PC-9 (cell line): ENCODE results near the gene VCAN. TPM values are rescaled to one million over a fixed set of nuclear protein-coding genes. Genes with fewer than 3 reads are reported as not detected.

Source experiments
- BruUV-seq: library from RNA; stranded (reverse); fragments of 400-500 nt; replicated peaks from 2 replicates; lab custom pipeline; 2021; lab: Mats Ljungman, UMichigan
- CTCF ChIA-PET: fragments of 300-600 bp; sonication (Branson Sonifier 250); formaldehyde crosslinking; loops from one replicate; lab custom pipeline; 2022; ENCODE audit warnings: antibody characterized with exemption; lab: Charles Lee
- POLR2A ChIA-PET: fragments of 300-600 bp; sonication (Branson Sonifier 250); formaldehyde crosslinking; loops from one replicate; lab custom pipeline; 2022; ENCODE audit warnings: antibody characterized with exemption; ENCODE audit not compliant: unreplicated experiment; lab: Charles Lee
- DNase-seq, 2 experiments: peaks; one replicate each; pipeline versions ENCODE4 v3.0.0 to v3.0.0-alpha.2; 2015 to 2022; ENCODE audit warnings: mixed read lengths in 1 of 2
- H2AFZ ChIP-seq: fragments of 200-600 bp; sonication (generic); 2 replicates; pipeline ENCODE4 v1.8.1; 2017; ENCODE audit warnings: antibody characterized with exemption
- H3F3A ChIP-seq: fragments of 200-600 bp; sonication (generic); 2 replicates; pipeline ENCODE4 v1.8.1; 2017; ENCODE audit warnings: antibody characterized with exemption, mild to moderate bottlenecking, low read depth; ENCODE audit not compliant: insufficient read depth
- H3K27ac ChIP-seq: fragments of 200-600 bp; sonication (generic); 2 replicates; pipeline ENCODE4 v1.6.1; 2016; ENCODE audit warnings: mixed run types
- H3K27me3 ChIP-seq: fragments of 200-600 bp; sonication (generic); 2 replicates; pipeline ENCODE4 v1.6.1; 2016; ENCODE audit warnings: low read depth, mixed run types; ENCODE audit not compliant: insufficient read depth
- H3K36me3 ChIP-seq: fragments of 200-600 bp; sonication (generic); 2 replicates; pipeline ENCODE4 v1.6.1; 2016; ENCODE audit warnings: low read depth, mixed run types
- H3K4me1 ChIP-seq: fragments of 200-600 bp; sonication (generic); replicated peaks from 2 replicates; pipeline ENCODE4 v1.6.1; 2016; ENCODE audit warnings: mixed run types; ENCODE audit not compliant: insufficient read depth
- H3K4me2 ChIP-seq: fragments of 200-600 bp; sonication (generic); 2 replicates; pipeline ENCODE4 v1.6.1; 2017; ENCODE audit warnings: mixed run types
- H3K4me3 ChIP-seq: fragments of 200-600 bp; sonication (generic); 2 replicates; pipeline ENCODE4 v1.6.1; 2016; ENCODE audit warnings: mixed run types
- H3K79me2 ChIP-seq: fragments of 200-600 bp; sonication (generic); 2 replicates; pipeline ENCODE4 v1.6.1; 2017; ENCODE audit warnings: low read depth, mixed run types
- H3K9me2 ChIP-seq: fragments of 200-600 bp; sonication (generic); 2 replicates; pipeline ENCODE4 v1.8.1; 2017; ENCODE audit warnings: mild to moderate bottlenecking; ENCODE audit not compliant: insufficient read depth
- H3K9me3 ChIP-seq: fragments of 200-600 bp; sonication (generic); 2 replicates; pipeline ENCODE4 v1.8.1; 2016; ENCODE audit warnings: low read depth; ENCODE audit not compliant: insufficient read depth
- H4K20me1 ChIP-seq: fragments of 200-600 bp; sonication (generic); 2 replicates; pipeline ENCODE4 v1.8.1; 2017; ENCODE audit not compliant: insufficient read depth
- EZH2 ChIP-seq: fragments of 200-600 bp; sonication (generic); IDR thresholded peaks from 2 replicates; pipeline ENCODE4 v1.8.0; 2017; ENCODE audit warnings: antibody characterized with exemption, low read depth
- intact Hi-C: fragments of 100-400 bp; cut with micrococcal nuclease; formaldehyde crosslinking; loops from one replicate; pipeline ENCODE4 v1.10.0; 2022; ENCODE audit not compliant: unreplicated experiment
- total RNA-seq: library from RNA; stranded (reverse); gene quantifications from 2 replicates; pipeline ENCODE4 v1.2.3, GENCODE V29; 2021
- TF ChIP-seq, protein P1 (sequence below): fragments of 200-600 bp; sonication (generic); conservative IDR thresholded peaks from 2 replicates; pipeline ENCODE4 v1.6.1; 2017; ENCODE audit warnings: mixed run types, antibody characterized with exemption, mild to moderate bottlenecking, moderate library complexity

VCAN gene
- total RNA-seq, 1 experiment from 2014 or later = 0.28 TPM

DNA sequence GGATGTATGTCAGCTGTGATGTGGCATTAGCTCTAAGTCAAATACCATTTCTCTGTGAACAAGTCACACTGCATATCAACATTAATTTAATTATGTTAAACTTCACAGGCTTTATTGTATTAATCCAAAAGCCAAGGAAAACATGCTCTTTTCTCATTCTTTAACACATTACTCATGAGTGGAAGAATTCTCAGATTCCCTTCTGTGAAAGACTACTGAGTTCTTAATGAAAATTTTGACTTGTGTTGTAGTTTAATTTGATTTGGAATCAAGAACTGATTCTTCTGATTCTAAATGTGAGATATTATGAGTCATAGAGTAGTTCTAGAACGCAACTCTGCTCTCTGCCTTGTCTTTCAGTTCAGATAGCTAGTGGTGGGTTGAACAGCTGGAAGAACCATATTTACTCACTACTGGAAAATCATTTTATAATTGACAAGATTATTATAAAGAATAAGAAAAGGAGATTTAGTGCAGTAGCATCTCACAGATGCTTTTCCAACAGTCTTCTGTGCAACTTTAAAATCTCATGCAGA, 90.6 kb downstream of the VCAN start:
- Histone ChIP-seq H3K4me2 (no peak overlapping the region), H2AFZ (no peak overlapping the region), H3K27ac (no peak overlapping the region), H3K9me3 (peaks cover 18% of the 10 kb centered on the region; the same call in 1 of the 2 replicates), H4K20me1 (no peaks in the 10 kb centered on the region), H3K9me2 (no peaks in the 10 kb centered on the region), H3F3A (peaks cover 3% of the 10 kb centered on the region; the same call in 1 of the 2 replicates), H3K79me2 (no peaks in the 10 kb centered on the region), H3K36me3 (no peaks in the 10 kb centered on the region), H3K4me3 (no peak overlapping the region), H3K27me3 (peaks cover 8% of the 10 kb centered on the region; the same call in 1 of the 2 replicates), H3K4me1 (0 out of 2 replicates have a peak, but pooled peaks cover 5% of the 10 kb centered on the region)
- POLR2A ChIA-PET = interaction anchor here (0.6 kb wide), 1 partner anchor 1209 kb away, joined by 5 read pairs; no protein-coding TSS in a partner anchor
- intact Hi-C loops = loop anchor here (5.0 to 10.0 kb wide), 3 partner anchors 467 to 1807 kb away; partner anchors contain the start of gene SSBP2
- BruUV-seq = no TSS peak
- no peak for DNase-seq
- CTCF ChIA-PET = no interaction called here
- TF ChIP-seq EZH2 = no peak
- TF ChIP-seq, protein P1, sequence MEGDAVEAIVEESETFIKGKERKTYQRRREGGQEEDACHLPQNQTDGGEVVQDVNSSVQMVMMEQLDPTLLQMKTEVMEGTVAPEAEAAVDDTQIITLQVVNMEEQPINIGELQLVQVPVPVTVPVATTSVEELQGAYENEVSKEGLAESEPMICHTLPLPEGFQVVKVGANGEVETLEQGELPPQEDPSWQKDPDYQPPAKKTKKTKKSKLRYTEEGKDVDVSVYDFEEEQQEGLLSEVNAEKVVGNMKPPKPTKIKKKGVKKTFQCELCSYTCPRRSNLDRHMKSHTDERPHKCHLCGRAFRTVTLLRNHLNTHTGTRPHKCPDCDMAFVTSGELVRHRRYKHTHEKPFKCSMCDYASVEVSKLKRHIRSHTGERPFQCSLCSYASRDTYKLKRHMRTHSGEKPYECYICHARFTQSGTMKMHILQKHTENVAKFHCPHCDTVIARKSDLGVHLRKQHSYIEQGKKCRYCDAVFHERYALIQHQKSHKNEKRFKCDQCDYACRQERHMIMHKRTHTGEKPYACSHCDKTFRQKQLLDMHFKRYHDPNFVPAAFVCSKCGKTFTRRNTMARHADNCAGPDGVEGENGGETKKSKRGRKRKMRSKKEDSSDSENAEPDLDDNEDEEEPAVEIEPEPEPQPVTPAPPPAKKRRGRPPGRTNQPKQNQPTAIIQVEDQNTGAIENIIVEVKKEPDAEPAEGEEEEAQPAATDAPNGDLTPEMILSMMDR = no peak

DNA sequence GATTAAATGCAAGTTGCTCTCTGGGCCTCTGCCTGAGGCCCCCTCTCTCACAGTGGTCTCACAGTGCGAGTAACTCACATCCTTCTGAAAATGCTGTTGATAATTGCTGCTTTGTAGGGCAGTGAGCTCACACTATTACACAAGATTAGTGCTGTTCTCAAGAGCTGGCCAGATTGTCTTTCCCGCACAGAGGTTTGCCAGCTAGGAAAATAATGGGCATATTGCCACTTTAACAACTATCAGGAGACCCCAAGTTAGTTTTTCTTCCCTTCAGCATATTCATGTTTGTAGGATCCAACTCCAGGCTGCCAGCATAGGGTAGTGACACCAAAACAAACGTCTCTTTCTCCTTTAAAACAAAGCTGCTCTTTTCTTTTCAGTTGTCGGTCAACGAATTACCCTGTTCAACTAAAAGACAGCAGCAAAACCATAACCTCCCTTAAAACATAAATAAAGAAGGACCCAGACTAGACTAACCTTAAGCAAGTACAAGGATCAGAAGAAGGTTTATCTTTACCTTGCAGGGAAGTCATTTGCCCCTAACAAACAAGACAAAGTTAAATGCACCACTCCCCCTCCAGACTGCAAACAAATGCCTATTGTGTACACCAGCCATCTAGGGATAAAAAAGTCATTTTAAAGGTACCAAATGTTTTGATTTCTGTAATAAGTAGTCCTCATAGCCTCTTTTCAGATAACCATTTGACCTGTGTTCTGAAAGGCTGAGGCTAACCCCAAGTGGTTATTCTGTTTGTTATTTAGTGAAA, 91.4 kb downstream of the VCAN start:
- H3K27ac ChIP-seq = 0 out of 2 replicates have a peak overlapping the region, but pooled peaks have one; percentile 49
- H3K36me3 ChIP-seq = no peaks in the 10 kb centered on the region
- peaks cover 8% of the 10 kb centered on the region; the same call in 1 of the 2 replicates for H3F3A ChIP-seq

DNA sequence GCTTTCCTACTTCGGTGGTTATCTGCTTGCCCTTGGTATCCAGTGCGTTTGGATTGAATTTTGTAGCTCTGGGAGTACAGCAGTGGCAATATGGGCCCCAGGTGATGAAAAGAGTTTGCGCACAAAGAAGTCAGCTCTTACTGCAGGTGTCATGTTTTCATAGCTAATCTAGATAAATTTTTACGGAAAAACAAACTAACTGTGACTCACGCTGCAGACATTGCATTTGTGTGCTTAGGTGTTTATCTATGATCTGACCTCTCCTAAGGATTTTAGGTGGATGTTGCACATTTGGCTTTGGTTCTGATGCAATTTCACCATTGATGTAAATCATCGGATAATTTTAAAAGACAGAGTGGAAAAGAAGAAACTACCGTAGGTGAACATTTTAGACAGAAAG, 92.1 kb downstream of the VCAN start:
- intact Hi-C loops = loop anchor here (1.0 to 10.0 kb wide), 7 partner anchors 69 to 1809 kb away; partner anchors contain the start of gene SSBP2
- no TSS peak for BruUV-seq
- peak; percentile 45 to 81 for DNase-seq

More for the DNA sequence above, 91.4 kb downstream of the VCAN start:
- H4K20me1 ChIP-seq = no peaks in the 10 kb centered on the region
- no peaks in the 10 kb centered on the region for H3K79me2 ChIP-seq
- intact Hi-C loops = loop anchor here (1.0 to 10.0 kb wide), 5 partner anchors 90 to 1808 kb away; partner anchors contain the start of gene SSBP2
- peak overlapping the region; percentile 42; the same call in 1 of the 2 replicates for H3K4me2 ChIP-seq
- H2AFZ ChIP-seq = no peak overlapping the region
- peaks cover 8% of the 10 kb centered on the region; the same call in 1 of the 2 replicates for H3K27me3 ChIP-seq
- no peak for TF ChIP-seq EZH2
- TF ChIP-seq, protein P1 = no peak
- ChIA-PET CTCF (no interaction called here), POLR2A (interaction anchor here (0.6 to 0.7 kb wide), 2 partner anchors 668 to 1210 kb away, joined by 3 to 5 read pairs; no protein-coding TSS in a partner anchor)
- no peaks in the 10 kb centered on the region for H3K9me2 ChIP-seq
- BruUV-seq = no TSS peak
- no peak for DNase-seq
- no peak overlapping the region for H3K4me3 ChIP-seq
- H3K4me1 ChIP-seq = peaks cover 10% of the 10 kb centered on the region; the same call in 1 of the 2 replicates
- H3K9me3 ChIP-seq = peaks cover 18% of the 10 kb centered on the region; the same call in 1 of the 2 replicates

More for the DNA sequence above, 92.1 kb downstream of the VCAN start:
- Histone ChIP-seq H3K4me1 (peaks cover 16% of the 10 kb centered on the region), H3K4me2 (peak overlapping the region; percentile 42), H3K79me2 (no peaks in the 10 kb centered on the region), H3K4me3 (no peak overlapping the region), H3F3A (peaks cover 14% of the 10 kb centered on the region; the same call in 1 of the 2 replicates), H3K27me3 (peaks cover 8% of the 10 kb centered on the region; the same call in 1 of the 2 replicates), H3K36me3 (no peaks in the 10 kb centered on the region), H4K20me1 (no peaks in the 10 kb centered on the region), H3K9me3 (peaks cover 18% of the 10 kb centered on the region; the same call in 1 of the 2 replicates), H3K9me2 (no peaks in the 10 kb centered on the region), H3K27ac (peak overlapping the region; percentile 49), H2AFZ (no peak overlapping the region)
- TF ChIP-seq, protein P1 = no peak
- TF ChIP-seq EZH2 = no peak
- CTCF ChIA-PET = no interaction called here
- POLR2A ChIA-PET = interaction anchor here (0.7 kb wide), 1 partner anchor 669 kb away, joined by 3 read pairs; no protein-coding TSS in a partner anchor
